ENCODE measurements around the gene PEPD.

The PEPD gene

GRCh38 chr19:33403973-33404304 lies 117.7 kb downstream of the PEPD start:
- no peak for TF ChIP-seq CTCF (IDR thresholded peaks at IDR 0.05)

GRCh38 chr19:33403221-33403972 lies 118.2 kb downstream of the PEPD start:
- no peaks in the 10 kb centered on the region for H3K4me1 ChIP-seq
- TF ChIP-seq CTCF (IDR thresholded peaks at IDR 0.05): no peak
- peak; percentile 18 to 60 for DNase-seq
- no peaks in the 10 kb centered on the region for H3K9me3 ChIP-seq
- no peak overlapping the region for H3K27ac ChIP-seq
- H3K36me3 ChIP-seq: peaks cover 0 to 27% (median 0%) of the 10 kb centered on the region in 3 donors
- no peaks in the 10 kb centered on the region for H3K27me3 ChIP-seq
- H3K4me3 ChIP-seq: no peak overlapping the region
- intact Hi-C loops (cut with DNase I; ENCODE audit: low total_unique reads): loop anchor here (10.0 kb wide), 1 partner anchor 99 kb away; the partner anchor contains the start of gene CEBPA

More at GRCh38 chr19:33403973-33404304, 117.7 kb downstream of the PEPD start:
- Histone ChIP-seq H3K4me1 (no peaks in the 10 kb centered on the region), H3K27ac (no peak overlapping the region), H3K4me3 (no peak overlapping the region), H3K9me3 (no peaks in the 10 kb centered on the region), H3K36me3 (peaks cover 0 to 27% (median 0%) of the 10 kb centered on the region in 3 donors), H3K27me3 (no peaks in the 10 kb centered on the region)
- DNase-seq: no peak
- intact Hi-C loops (cut with DNase I; ENCODE audit: low total_unique reads): loop anchor here (10.0 kb wide), 1 partner anchor 99 kb away; the partner anchor contains the start of gene CEBPA

- H3K4me3 ChIP-seq: no peak overlapping the region
- H3K27me3 ChIP-seq: no peaks in the 10 kb centered on the region
- intact Hi-C loops (cut with DNase I; ENCODE audit: low total_unique reads): loop anchor here (10.0 kb wide), 1 partner anchor 98 kb away; the partner anchor contains the start of gene CEBPA
- H3K9me3 ChIP-seq: no peaks in the 10 kb centered on the region
- H3K27ac ChIP-seq: no peak overlapping the region
- DNase-seq: peak; percentile 10 to 60
- no peak for TF ChIP-seq CTCF (IDR thresholded peaks at IDR 0.05)
- H3K36me3 ChIP-seq: peaks cover 0 to 22% (median 0%) of the 10 kb centered on the region in 3 donors
- peaks cover 0 to 5% (median under 1%) of the 10 kb centered on the region in 4 donors for H3K4me1 ChIP-seq
Measured at GRCh38 chr19:33402421-33403220, 119.0 kb downstream of the PEPD start.

- peaks cover 0 to 12% (median 8%) of the 10 kb centered on the region in 4 donors for H3K4me1 ChIP-seq
- intact Hi-C loops (cut with DNase I; ENCODE audit: low total_unique reads): loop anchor here (10.0 kb wide), 1 partner anchor 97 kb away; the partner anchor contains the start of gene CEBPA
- no peaks in the 10 kb centered on the region for H3K9me3 ChIP-seq
- no peak overlapping the region for H3K4me3 ChIP-seq
- peak; percentile 19 to 50 for DNase-seq
- H3K36me3 ChIP-seq: peaks cover 0 to 22% (median 0%) of the 10 kb centered on the region in 3 donors
- TF ChIP-seq CTCF (IDR thresholded peaks at IDR 0.05): no peak
- no peaks in the 10 kb centered on the region for H3K27me3 ChIP-seq
- H3K27ac ChIP-seq: no peak overlapping the region
Measured at GRCh38 chr19:33401683-33402420, 119.7 kb downstream of the PEPD start.
